Skin epidermis (tissue), 12 donors: Measurements from ENCODE around the gene IQCK.
A peak's percentile ranks its signal among the peaks of the same experiment; 100 is the strongest.

Experiments
- H3K27ac ChIP-seq, 21 experiments: fragments of 200-600 bp; sonication (generic) in 11 of 21; one replicate each; pipeline ENCODE4 v1.5.0; 2020; ENCODE audit warnings: mild to moderate bottlenecking in 3 of 21, inconsistent platforms in 2 of 21, moderate library complexity in 2 of 21
- H3K4me3 ChIP-seq, 7 experiments: fragments of 200-600 bp; sonication (generic) in 2 of 7; one replicate each; pipeline ENCODE4 v1.5.0; 2020; ENCODE audit warnings: inconsistent platforms in 2 of 7, mild to moderate bottlenecking in 2 of 7, moderate library complexity in 1 of 7

Gene IQCK

DNA sequence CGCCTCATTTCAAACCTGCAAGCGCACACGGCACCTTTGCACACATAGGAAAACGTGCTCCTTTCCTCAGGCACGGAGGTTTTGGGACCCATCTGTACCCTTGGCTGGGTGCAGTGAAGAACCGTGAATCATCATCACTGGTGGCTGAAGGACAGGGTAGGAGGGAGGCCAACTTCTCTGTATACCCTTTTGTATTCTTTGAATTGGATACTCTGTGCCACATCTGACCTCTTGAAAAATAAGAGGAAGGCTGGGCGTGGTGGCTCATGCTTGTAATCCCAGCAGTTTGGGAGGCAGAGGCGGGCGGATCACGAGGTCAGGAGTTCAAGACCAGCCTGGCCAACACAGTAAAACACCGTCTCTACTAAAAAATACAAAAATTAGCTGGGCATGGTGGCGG, 154.9 kb downstream of the IQCK start:
- no peak overlapping the region for H3K4me3 ChIP-seq
- no peak overlapping the region for H3K27ac ChIP-seq

DNA sequence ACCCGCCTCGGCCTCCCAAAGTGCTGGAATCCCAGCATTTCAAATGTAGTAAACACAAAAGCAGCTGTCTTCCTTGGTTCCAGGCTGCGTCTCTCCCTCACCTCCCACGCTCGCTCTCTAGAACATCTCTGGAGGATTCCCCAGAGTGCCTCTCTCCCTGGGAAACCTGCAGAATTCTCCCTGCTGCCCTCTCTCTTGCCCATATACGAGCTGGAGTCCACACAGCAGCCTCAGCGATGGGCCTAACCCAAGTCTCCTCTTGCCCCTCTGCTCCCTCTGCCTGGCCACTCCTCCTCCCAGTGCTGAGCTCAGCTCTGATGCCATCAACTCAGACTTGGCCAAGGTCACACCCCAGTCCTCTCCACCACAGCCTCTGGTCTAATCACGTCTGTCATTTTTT, 156.0 kb downstream of the IQCK start:
- Histone ChIP-seq H3K4me3 (no peak overlapping the region), H3K27ac (no peak overlapping the region)

- Histone ChIP-seq H3K4me3 (no peak overlapping the region), H3K27ac (no peak overlapping the region)
Observed at GRCh38 chr16:19874851-19875546, 156.9 kb downstream of the IQCK start.

DNA sequence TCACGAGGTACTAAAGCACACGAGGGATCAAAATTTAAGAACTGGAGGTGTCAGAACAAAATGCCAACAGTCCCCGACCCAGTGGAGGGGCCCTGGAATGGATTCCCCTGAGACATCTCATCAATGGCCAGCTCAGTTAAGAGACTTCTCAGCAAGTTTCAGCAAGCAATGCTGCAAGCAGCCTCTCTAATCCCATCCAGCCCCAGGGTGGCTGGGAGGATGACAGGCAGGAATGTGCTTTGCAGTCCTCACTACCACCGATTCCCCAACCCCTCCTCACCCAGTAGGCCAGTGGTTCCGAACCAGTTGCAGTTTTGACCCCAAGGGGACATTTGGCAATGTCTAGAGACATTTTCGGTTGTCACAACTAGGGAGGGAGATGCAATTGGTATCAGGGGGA, 157.8 kb downstream of the IQCK start:
- H3K27ac ChIP-seq = no peak overlapping the region
- H3K4me3 ChIP-seq = no peak overlapping the region

GRCh38 chr16:19876501-19877059, 158.5 kb downstream of the IQCK start:
- Histone ChIP-seq H3K27ac (peak overlapping the region in 1 of 21 experiments; percentile 62), H3K4me3 (no peak overlapping the region)

GRCh38 chr16:19878757-19879156, 160.7 kb downstream of the IQCK start:
- Histone ChIP-seq H3K4me3 (no peak overlapping the region), H3K27ac (peak overlapping the region in 1 of 21 experiments; percentile 4)

DNA sequence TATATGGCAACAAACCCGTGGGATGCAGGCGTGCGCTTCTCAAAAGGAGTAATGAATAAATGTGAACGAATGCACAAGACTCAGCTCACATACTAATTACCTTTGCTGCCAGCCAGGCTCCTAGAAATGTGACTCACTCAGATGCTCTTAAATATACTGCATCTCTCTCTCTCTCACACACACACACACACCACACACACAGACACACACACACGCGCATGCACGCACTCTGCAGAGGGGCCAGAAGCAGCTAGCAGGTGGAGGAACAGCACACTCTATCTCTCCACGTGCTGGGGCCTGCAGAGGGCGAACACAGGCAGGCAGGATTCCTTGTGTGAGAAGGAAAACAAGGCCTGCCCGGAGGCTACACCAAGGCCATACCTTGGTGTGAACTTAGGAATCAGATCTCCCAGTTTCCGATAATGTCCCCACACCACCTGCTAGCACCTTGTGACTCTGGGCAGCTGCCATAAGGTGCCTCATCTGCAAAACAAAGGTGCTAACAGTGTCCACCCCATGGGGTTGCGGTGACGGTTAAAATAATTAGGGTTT, 161.2 kb downstream of the IQCK start:
- H3K4me3 ChIP-seq = no peak overlapping the region
- peak overlapping the region in 3 of 21 experiments; percentile 4 to 29 (median 5) for H3K27ac ChIP-seq

DNA sequence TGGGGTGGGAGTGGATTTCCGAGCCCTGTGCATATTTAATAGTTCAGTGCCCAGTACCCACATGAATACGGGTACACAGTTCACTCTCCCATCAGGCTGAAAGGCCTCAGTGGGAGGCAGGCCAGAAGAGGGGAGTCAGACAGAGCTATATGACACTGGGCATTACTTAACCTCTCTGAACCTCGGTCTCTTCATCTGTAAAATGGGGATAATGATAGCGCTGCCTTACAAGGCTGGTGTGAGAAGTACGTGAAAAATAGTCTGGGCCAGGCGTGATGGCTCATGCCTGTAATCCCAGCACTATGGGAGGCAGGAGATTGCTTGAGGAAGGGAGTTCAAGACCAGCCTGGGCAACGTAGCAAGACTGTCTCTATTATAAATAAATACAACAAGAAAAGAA, 163.0 kb downstream of the IQCK start:
- no peak overlapping the region for H3K27ac ChIP-seq
- no peak overlapping the region for H3K4me3 ChIP-seq

DNA sequence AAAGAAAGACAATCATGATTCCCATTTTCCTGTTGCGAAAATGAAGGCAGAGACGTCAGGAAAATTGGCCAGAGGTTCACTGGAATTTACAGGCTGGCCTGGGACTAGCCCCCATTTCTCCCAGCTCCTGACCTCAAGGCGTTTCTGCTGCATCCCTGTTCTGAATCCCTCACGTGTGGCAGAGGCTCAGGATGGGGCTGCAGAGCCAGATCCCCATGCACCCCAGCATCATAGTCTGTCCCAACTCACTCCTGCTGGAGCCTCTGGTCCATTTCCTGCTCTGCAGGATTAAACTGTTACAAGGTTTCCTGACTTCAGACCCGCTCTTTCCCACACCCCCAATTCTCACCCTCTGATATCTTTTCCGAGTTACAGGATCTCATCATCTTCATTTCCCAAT, 163.7 kb downstream of the IQCK start:
- Histone ChIP-seq H3K27ac (no peak overlapping the region), H3K4me3 (no peak overlapping the region)

DNA sequence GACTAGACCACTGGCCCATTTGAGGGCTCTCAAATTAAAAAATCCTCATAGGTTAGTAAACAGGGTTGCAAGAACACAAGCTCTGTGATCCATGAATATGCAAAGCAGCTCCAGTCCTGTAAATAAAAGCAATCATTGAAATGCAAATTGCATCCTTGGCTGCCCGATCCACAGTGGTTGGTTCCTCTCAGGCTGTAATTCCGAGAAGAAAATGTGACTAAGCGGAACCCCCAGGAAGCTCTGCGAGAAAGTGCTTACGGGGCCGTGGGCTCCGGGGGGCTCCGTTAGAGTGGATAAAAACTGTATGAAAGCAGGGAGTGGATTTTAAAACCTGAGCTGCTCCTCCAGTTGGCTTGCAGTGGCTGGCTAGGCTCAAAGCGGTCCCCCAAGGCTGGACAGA, 164.1 kb downstream of the IQCK start:
- H3K4me3 ChIP-seq = no peak overlapping the region

DNA sequence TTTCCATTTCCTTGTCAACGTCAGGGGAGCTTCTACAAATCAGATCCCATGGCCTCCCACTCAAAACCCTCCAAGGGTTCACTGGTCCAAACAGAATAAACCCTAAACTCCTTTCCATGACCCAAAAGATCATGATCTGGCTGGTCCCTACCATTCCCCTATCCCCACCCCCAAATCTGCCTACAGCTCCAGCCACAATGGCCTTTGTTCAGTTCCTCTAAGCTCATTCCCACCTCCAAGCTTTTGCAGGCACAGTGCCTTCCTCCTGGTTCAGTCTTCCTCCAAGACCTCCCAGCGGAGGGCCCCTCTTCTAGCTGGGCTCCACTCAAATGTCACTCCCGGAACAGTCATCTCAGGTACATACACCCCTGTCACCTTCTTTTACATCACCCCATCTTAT, 164.6 kb downstream of the IQCK start:
- Histone ChIP-seq H3K27ac (peak overlapping the region in 10 of 21 experiments; percentile 10 to 73 (median 52)), H3K4me3 (peak overlapping the region in 4 of 7 experiments; percentile 11 to 56 (median 51))

More for the DNA sequence above, 164.1 kb downstream of the IQCK start:
- peak overlapping the region in 6 of 21 experiments; percentile 11 to 73 (median 65) for H3K27ac ChIP-seq

DNA sequence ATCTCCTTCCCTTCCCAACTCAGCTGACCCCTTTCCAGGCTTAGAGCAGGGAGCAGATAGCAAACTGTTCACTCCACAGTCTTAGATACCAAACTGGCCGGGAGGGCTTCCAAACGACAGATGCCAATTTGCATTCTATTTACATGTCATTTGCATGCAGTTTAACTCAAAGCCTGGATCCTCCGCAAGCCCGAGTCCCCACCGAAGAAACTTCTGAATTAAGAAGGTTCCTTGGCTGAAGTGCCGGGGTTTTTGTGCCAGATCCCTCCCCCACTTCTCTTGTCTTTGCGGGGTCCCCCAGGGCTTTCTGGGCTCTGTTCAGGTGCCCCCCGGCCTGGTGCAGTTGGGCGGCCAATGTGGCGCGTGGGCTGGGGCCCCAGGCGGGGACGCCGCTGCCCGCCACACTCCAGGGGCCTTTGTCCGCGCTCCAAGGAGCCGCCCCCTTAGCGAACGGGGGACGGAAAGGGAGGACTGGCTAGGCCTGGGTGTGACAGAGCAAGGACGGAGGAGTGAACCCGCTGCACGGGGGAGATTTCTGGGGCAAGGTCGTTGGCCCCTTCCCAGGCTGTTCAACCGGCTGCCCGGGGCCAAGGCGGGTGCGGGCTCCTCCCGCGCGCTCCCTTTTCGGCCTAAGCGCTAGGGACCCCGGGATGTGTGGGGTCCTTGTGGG, 165.4 kb downstream of the IQCK start:
- peak overlapping the region in 16 of 21 experiments; percentile 4 to 76 (median 57) for H3K27ac ChIP-seq
- H3K4me3 ChIP-seq = peak overlapping the region; percentile 35 to 56 (median 50)

DNA sequence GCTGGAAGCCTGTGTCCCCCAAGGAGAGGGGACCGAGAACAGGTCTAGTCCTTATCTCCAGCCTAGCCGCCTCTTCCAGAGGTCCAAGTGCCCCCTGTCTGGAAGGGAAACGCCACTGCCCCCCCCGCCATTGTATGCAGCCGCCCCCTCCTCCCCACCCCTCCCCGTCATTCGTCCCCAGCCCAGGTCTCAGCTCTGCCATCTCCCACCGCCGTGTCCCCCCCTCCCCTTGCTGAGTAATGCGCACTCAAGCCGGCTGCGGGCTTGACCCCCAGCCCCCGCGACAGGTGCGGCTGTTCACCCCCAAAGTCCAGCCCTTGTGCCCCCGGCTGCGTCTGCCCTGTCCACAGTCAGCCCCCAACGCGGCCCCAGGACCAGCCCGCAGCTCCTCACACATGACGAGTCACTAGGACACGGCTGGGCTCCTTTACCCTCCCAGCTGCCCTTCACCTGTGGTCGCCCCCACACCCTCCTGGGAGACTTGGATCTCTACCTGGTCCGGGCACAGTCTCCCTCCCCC, 166.0 kb downstream of the IQCK start:
- peak overlapping the region in 17 of 21 experiments; percentile 10 to 76 (median 59) for H3K27ac ChIP-seq

GRCh38 chr16:19884611-19885450, 166.8 kb downstream of the IQCK start, which contains the start of gene GPRC5B:
GPRC5B (minus strand) TSS chr16:19884848; CDS start chr16:19872845, 12,003 bp downstream.
- Histone ChIP-seq H3K27ac (peak within 1 kb of the TSS in 17 of 21 experiments; percentile 15 to 76 (median 59)), H3K4me3 (peak within 1 kb of the TSS; percentile 35 to 56 (median 50))

More for the DNA sequence above, 166.0 kb downstream of the IQCK start:
- H3K4me3 ChIP-seq = peak overlapping the region; percentile 35 to 56 (median 50)

DNA sequence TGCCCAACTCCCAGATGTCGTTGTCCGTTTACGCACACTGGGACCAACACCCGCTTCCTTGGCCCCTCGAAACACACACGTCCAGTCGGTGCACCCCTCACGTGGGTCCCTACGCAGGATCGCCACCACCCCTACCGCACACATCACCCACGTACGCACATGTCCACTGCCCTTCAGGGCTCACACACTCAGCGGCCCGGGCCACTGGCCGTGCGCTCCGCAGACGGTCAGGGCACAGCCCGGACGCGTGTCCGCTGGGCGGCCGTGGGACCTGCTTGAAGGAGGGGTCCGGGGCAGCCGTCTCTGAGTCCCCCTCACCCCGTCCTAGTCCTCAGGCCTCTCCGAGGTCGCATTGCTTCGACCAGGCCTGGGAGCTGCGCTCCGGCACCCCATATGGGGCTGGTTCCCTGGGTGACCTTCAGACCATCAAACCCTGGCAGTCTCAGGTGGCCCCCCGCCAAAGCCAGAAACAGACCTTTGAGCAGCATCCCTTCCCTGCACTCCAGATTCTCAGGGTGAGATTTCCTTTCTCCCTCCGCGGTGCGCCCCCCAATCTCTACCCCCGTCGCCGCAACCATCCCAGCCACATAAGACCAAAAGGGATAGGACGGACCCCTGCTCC, 167.5 kb downstream of the IQCK start:
- peak overlapping the region in 2 of 21 experiments; percentile 23 to 27 for H3K27ac ChIP-seq
- peak overlapping the region; percentile 35 to 56 (median 50) for H3K4me3 ChIP-seq

GRCh38 chr16:19886073-19886941, 168.2 kb downstream of the IQCK start:
- no peak overlapping the region for H3K27ac ChIP-seq
- peak overlapping the region in 2 of 7 experiments; percentile 2 to 56 for H3K4me3 ChIP-seq

- Histone ChIP-seq H3K27ac (no peak overlapping the region), H3K4me3 (no peak overlapping the region)
Observed at GRCh38 chr16:19888834-19889233, 170.8 kb downstream of the IQCK start.

DNA sequence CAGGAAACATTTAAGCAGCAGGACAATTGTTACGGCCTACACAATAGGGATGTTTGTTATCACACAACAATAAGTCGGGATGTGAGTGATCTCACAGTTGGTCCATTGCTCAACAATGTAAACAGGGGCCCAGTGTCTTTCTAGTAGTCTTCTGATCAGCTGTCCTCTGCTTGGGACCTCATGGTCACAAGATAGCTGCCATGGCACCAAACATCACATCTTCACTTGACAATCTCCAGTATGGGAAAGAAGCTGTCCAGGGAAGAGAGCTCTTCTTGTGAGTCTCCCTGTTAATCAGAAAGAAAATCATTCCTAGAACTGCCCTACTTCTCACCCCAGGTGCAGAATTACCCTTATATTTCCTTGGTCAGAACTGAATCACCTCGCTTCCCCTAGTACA, 172.8 kb downstream of the IQCK start:
- Histone ChIP-seq H3K4me3 (no peak overlapping the region), H3K27ac (no peak overlapping the region)
